Lower leg skin (tissue), 3 donors: ENCODE measurements around the gene CENPH.

Source experiments
- POLR2A ChIP-seq, 2 donors: fragments of 450-650 bp; IDR thresholded peaks; one replicate each; pipeline ENCODE4 v1.6.1; 2016 to 2017; ENCODE audit warnings: antibody characterized with exemption in 2 of 2, mild to moderate bottlenecking in 1 of 2, moderate library complexity in 1 of 2
- TF ChIP-seq, protein P1 (sequence below), 3 donors: fragments of 450-650 bp; IDR thresholded peaks; one replicate each; pipeline ENCODE4 v1.5.1; 2016; ENCODE audit warnings: antibody characterized with exemption in 3 of 3, mild to moderate bottlenecking in 3 of 3, moderate library complexity in 2 of 3

GRCh38 chr5:69217548-69218526 lies 28.5 kb downstream of the CENPH start:
- TF ChIP-seq, protein P1, sequence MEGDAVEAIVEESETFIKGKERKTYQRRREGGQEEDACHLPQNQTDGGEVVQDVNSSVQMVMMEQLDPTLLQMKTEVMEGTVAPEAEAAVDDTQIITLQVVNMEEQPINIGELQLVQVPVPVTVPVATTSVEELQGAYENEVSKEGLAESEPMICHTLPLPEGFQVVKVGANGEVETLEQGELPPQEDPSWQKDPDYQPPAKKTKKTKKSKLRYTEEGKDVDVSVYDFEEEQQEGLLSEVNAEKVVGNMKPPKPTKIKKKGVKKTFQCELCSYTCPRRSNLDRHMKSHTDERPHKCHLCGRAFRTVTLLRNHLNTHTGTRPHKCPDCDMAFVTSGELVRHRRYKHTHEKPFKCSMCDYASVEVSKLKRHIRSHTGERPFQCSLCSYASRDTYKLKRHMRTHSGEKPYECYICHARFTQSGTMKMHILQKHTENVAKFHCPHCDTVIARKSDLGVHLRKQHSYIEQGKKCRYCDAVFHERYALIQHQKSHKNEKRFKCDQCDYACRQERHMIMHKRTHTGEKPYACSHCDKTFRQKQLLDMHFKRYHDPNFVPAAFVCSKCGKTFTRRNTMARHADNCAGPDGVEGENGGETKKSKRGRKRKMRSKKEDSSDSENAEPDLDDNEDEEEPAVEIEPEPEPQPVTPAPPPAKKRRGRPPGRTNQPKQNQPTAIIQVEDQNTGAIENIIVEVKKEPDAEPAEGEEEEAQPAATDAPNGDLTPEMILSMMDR (IDR thresholded peaks at IDR 0.05) = no peak
- no peak for TF ChIP-seq POLR2A (IDR thresholded peaks at IDR 0.05)
